SK-N-MC (cell line): ENCODE results near the gene TLE4.

ENCODE experiments used
- DNase-seq: peaks from one replicate; pipeline ENCODE4 v3.0.0-alpha.2; 2011; ENCODE audit warnings: low read depth, low spot score
- H3K27ac ChIP-seq: fragments of 200-600 bp; sonication (generic); 2 replicates; pipeline ENCODE4 v1.5.1; 2016; ENCODE audit warnings: mixed run types
- H3K36me3 ChIP-seq: fragments of 200-600 bp; sonication (generic); 2 replicates; pipeline ENCODE4 v1.6.1; 2017; ENCODE audit warnings: antibody characterized with exemption, low read length, mixed read lengths; ENCODE audit not compliant: insufficient read depth
- H3K4me3 ChIP-seq: fragments of 200-600 bp; sonication (generic); 2 replicates; pipeline ENCODE4 v1.5.1; 2016
- H3K9ac ChIP-seq: fragments of 200-600 bp; sonication (generic); 2 replicates; pipeline ENCODE4 v1.8.0; 2017; ENCODE audit warnings: mixed run types, mixed read lengths; ENCODE audit not compliant: insufficient read length
- H3K9me3 ChIP-seq: fragments of 200-600 bp; sonication (generic); 2 replicates; pipeline ENCODE4 v1.6.1; 2017; ENCODE audit warnings: low read depth, mild to moderate bottlenecking, antibody characterized with exemption, low read length, moderate library complexity, mixed read lengths
- EZH2 ChIP-seq: fragments of 200-600 bp; sonication (generic); IDR thresholded peaks from one replicate; pipeline ENCODE4 v1.6.1; 2017; ENCODE audit warnings: antibody characterized with exemption
- FOXP2 ChIP-seq: optimal IDR thresholded peaks from 2 replicates; pipeline ENCODE3; 2011; ENCODE audit warnings: mild to moderate bottlenecking, moderate library complexity; ENCODE audit not compliant: insufficient read depth; ENCODE audit errors: extremely low read length, control extremely low read depth
- POLR2AphosphoS5 ChIP-seq: IDR thresholded peaks from 2 replicates; pipeline ENCODE4 v1.6.1; 2012; ENCODE audit warnings: mild to moderate bottlenecking, low read depth, low read length, borderline replicate concordance

TLE4 gene

GRCh38 chr9:79698967-79699366, 127.2 kb downstream of the TLE4 start:
- TF ChIP-seq EZH2 (no peak), FOXP2 (no peak), POLR2AphosphoS5 (no peak)
- DNase-seq: no peak
- no peaks in the 10 kb centered on the region for H3K36me3 ChIP-seq

GRCh38 chr9:79699479-79699878, 127.7 kb downstream of the TLE4 start:
- no peak for TF ChIP-seq POLR2AphosphoS5
- TF ChIP-seq FOXP2: no peak
- no peak for TF ChIP-seq EZH2
- Histone ChIP-seq H3K36me3 (no peaks in the 10 kb centered on the region), H3K9ac (no peak overlapping the region), H3K4me3 (no peak overlapping the region), H3K27ac (no peak overlapping the region), H3K9me3 (no peaks in the 10 kb centered on the region)
- DNase-seq: no peak

More at GRCh38 chr9:79698967-79699366, 127.2 kb downstream of the TLE4 start:
- H3K4me3 ChIP-seq: no peak overlapping the region
- no peaks in the 10 kb centered on the region for H3K9me3 ChIP-seq
- H3K9ac ChIP-seq: no peak overlapping the region
- H3K27ac ChIP-seq: no peak overlapping the region

- H3K9ac ChIP-seq: no peak overlapping the region
- TF ChIP-seq FOXP2 (no peak), EZH2 (no peak), POLR2AphosphoS5 (no peak)
Observed at GRCh38 chr9:79700607-79701360, 129.0 kb downstream of the TLE4 start.

GRCh38 chr9:79701651-79702050, 129.9 kb downstream of the TLE4 start:
- no peak for DNase-seq
- H3K27ac ChIP-seq: no peak overlapping the region
- H3K4me3 ChIP-seq: no peak overlapping the region

More at GRCh38 chr9:79700607-79701360, 129.0 kb downstream of the TLE4 start:
- DNase-seq: no peak
- H3K4me3 ChIP-seq: no peak overlapping the region
- H3K27ac ChIP-seq: no peak overlapping the region
- H3K9me3 ChIP-seq: no peaks in the 10 kb centered on the region
- no peaks in the 10 kb centered on the region for H3K36me3 ChIP-seq

GRCh38 chr9:79705704-79706103, 133.9 kb downstream of the TLE4 start:
- Histone ChIP-seq H3K9me3 (no peaks in the 10 kb centered on the region), H3K27ac (no peak overlapping the region), H3K36me3 (no peaks in the 10 kb centered on the region), H3K4me3 (no peak overlapping the region), H3K9ac (no peak overlapping the region)
- DNase-seq: no peak
- TF ChIP-seq FOXP2: no peak
- TF ChIP-seq POLR2AphosphoS5: no peak
- TF ChIP-seq EZH2: no peak

More at GRCh38 chr9:79701651-79702050, 129.9 kb downstream of the TLE4 start:
- Histone ChIP-seq H3K36me3 (no peaks in the 10 kb centered on the region), H3K9ac (no peak overlapping the region), H3K9me3 (no peaks in the 10 kb centered on the region)
- TF ChIP-seq EZH2 (no peak), FOXP2 (no peak), POLR2AphosphoS5 (no peak)

GRCh38 chr9:79706512-79706911, 134.7 kb downstream of the TLE4 start:
- no peak for DNase-seq
- Histone ChIP-seq H3K36me3 (no peaks in the 10 kb centered on the region), H3K4me3 (no peak overlapping the region), H3K27ac (no peak overlapping the region), H3K9ac (no peak overlapping the region), H3K9me3 (no peaks in the 10 kb centered on the region)
- TF ChIP-seq EZH2 (no peak), POLR2AphosphoS5 (no peak), FOXP2 (no peak)

GRCh38 chr9:79707589-79707988, 135.8 kb downstream of the TLE4 start:
- no peak for DNase-seq
- no peak for TF ChIP-seq FOXP2
- TF ChIP-seq POLR2AphosphoS5: no peak
- H3K9ac ChIP-seq: no peak overlapping the region
- H3K4me3 ChIP-seq: no peak overlapping the region
- H3K36me3 ChIP-seq: no peaks in the 10 kb centered on the region
- H3K27ac ChIP-seq: no peak overlapping the region
- H3K9me3 ChIP-seq: no peaks in the 10 kb centered on the region

GRCh38 chr9:79708541-79708940, 136.8 kb downstream of the TLE4 start:
- Histone ChIP-seq H3K9ac (no peak overlapping the region), H3K9me3 (no peaks in the 10 kb centered on the region), H3K36me3 (no peaks in the 10 kb centered on the region), H3K27ac (no peak overlapping the region), H3K4me3 (no peak overlapping the region)
- no peak for DNase-seq
- TF ChIP-seq POLR2AphosphoS5 (no peak), EZH2 (no peak), FOXP2 (no peak)
